Coronary artery (tissue), 2 donors: ENCODE measurements around the gene PRDM12.

ENCODE experiments used
- DNase-seq: peaks from one replicate; pipeline ENCODE4 v3.0.0-alpha.2; 2017; ENCODE audit warnings: low spot score
- H3K27ac ChIP-seq, 2 donors: fragments of 200-600 bp; sonication (generic); one replicate each; pipeline ENCODE4 v1.5.1; 2016 to 2019
- H3K4me3 ChIP-seq: fragments of 200-600 bp; sonication (generic); 2 replicates; pipeline ENCODE4 v1.5.1; 2016; ENCODE audit warnings: mild to moderate bottlenecking, moderate library complexity
- CTCF ChIP-seq: fragments of 200-600 bp; sonication (generic); IDR thresholded peaks from one replicate; pipeline ENCODE4 v1.5.1; 2019; ENCODE audit warnings: antibody characterized with exemption

Gene PRDM12

DNA sequence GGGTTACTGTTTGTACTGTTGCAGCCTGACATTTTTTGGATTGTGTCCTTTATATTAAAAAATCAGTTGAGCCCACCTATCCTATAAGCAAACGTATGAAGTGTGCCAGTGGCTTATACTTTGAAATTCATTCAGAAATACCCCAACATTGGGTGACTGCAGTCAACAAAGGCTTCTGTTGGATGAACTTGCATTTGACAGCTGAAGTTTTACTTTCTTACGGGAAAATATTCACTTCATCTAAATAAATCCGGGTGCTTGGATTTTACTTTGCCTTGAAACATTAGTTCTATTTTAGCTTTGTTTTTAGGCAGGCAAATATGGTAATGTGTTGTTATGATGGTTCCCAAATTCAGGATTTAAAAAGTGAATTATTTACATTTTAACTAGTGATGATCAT, 50.9 kb downstream of the PRDM12 start:
- no peak for TF ChIP-seq CTCF
- peak overlapping the region; percentile 89 for H3K4me3 ChIP-seq
- DNase-seq = no peak
- peak overlapping the region in 1 of 2 donors; percentile 99 for H3K27ac ChIP-seq

GRCh38 chr9:130718562-130718961, 54.2 kb downstream of the PRDM12 start:
- no peak overlapping the region for H3K4me3 ChIP-seq
- TF ChIP-seq CTCF = no peak
- no peak overlapping the region for H3K27ac ChIP-seq
- no peak for DNase-seq

GRCh38 chr9:130720762-130721161, 56.4 kb downstream of the PRDM12 start:
- H3K4me3 ChIP-seq = no peak overlapping the region
- DNase-seq = no peak
- no peak for TF ChIP-seq CTCF

DNA sequence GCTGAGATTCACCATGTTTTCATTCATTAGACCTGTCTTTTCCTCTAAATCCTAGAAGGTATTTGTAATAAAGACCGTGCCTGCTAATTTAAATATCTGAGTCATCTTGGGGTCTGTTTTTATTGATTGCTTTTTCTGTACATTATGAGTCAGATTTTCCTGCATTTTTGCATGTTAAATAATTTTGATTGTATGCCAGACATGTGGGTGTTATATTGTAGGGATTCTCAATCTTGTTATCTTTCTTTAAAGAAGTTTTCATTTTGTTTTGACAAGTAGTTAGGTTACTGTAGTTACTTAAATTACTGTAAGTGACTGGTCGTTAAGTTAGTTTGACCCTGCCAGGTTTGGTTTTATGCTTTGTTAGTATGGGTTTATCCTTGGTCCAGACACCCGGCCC, 64.3 kb downstream of the PRDM12 start:
- TF ChIP-seq CTCF = no peak
- no peak for DNase-seq

More at GRCh38 chr9:130720762-130721161, 56.4 kb downstream of the PRDM12 start:
- no peak overlapping the region for H3K27ac ChIP-seq

GRCh38 chr9:130729145-130729544, 64.8 kb downstream of the PRDM12 start:
- Histone ChIP-seq H3K4me3 (no peak overlapping the region), H3K27ac (no peak overlapping the region)
- DNase-seq = no peak
- TF ChIP-seq CTCF = no peak

More for the DNA sequence above, 64.3 kb downstream of the PRDM12 start:
- Histone ChIP-seq H3K27ac (no peak overlapping the region), H3K4me3 (no peak overlapping the region)

GRCh38 chr9:130731355-130731754, 67.0 kb downstream of the PRDM12 start:
- no peak for DNase-seq
- Histone ChIP-seq H3K27ac (no peak overlapping the region), H3K4me3 (no peak overlapping the region)
- TF ChIP-seq CTCF = no peak

DNA sequence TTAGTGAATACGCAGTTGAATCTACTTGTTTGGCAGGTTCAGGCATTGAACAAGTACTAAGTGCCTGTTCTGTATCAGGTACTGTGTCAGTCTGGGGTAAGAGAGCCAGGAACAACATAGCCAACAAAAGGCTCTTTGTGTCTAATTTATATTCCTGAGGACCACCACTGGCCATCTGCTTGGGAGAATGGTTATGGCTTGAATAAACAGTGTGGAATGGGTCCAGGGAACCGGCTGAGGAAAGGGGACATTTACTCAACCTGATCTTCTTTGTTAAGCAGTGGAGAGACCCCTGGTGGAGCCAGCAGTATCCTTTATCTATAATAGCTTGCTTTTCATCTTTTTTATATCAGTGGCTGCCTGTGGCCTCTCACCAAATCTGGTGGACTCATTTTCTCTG, 67.7 kb downstream of the PRDM12 start:
- TF ChIP-seq CTCF = no peak
- Histone ChIP-seq H3K4me3 (no peak overlapping the region), H3K27ac (no peak overlapping the region)
- no peak for DNase-seq
